Measurements from ENCODE around the gene FRAS1. TPM values are rescaled to one million over a fixed set of nuclear protein-coding genes. Genes with fewer than 3 reads are reported as not detected.

Gene FRAS1
- total RNA-seq, 1 experiment from 2014 or later = 13.1 TPM

- H3K27ac ChIP-seq = no peak overlapping the region
- no peak for TF ChIP-seq CTCF (conservative IDR thresholded peaks at IDR 0.05)
- TF ChIP-seq EZH2 (IDR thresholded peaks at IDR 0.05; ENCODE audit: low read depth) = no peak
- H3K4me3 ChIP-seq = no peak overlapping the region
- no peak overlapping the region for H2AFZ ChIP-seq
- no peak overlapping the region for H3K4me2 ChIP-seq
- CTCF ChIA-PET = no interaction called here
- no peaks in the 10 kb centered on the region for H3K9me2 ChIP-seq (ENCODE audit: insufficient read depth)
- no peaks in the 10 kb centered on the region for H3K9me3 ChIP-seq (ENCODE audit: insufficient read depth, low read depth)
- H3K79me2 ChIP-seq (ENCODE audit: low read depth) = peaks cover 34% of the 10 kb centered on the region
- intact Hi-C loops (cut with micrococcal nuclease; ENCODE audit: unreplicated experiment) = loop anchor here (10.0 kb wide), 1 partner anchor 388 kb away; no protein-coding TSS in a partner anchor
- no TSS peak for BruUV-seq (replicated peaks)
- peaks cover 19% of the 10 kb centered on the region for H3K36me3 ChIP-seq (ENCODE audit: low read depth)
- DNase-seq = no peak
- no peaks in the 10 kb centered on the region for H4K20me1 ChIP-seq (ENCODE audit: insufficient read depth)
- peaks cover 86% of the 10 kb centered on the region for H3K4me1 ChIP-seq (replicated peaks; ENCODE audit: insufficient read depth)
- peaks cover 48% of the 10 kb centered on the region; the same call in 1 of the 2 replicates for H3F3A ChIP-seq (ENCODE audit: insufficient read depth, low read depth)
- POLR2A ChIA-PET (ENCODE audit: unreplicated experiment) = no interaction called here
- no peaks in the 10 kb centered on the region for H3K27me3 ChIP-seq (ENCODE audit: insufficient read depth, low read depth)
These were observed 505.6 kb downstream of the FRAS1 start for GRCh38 chr4:78562687-78563086.

DNA sequence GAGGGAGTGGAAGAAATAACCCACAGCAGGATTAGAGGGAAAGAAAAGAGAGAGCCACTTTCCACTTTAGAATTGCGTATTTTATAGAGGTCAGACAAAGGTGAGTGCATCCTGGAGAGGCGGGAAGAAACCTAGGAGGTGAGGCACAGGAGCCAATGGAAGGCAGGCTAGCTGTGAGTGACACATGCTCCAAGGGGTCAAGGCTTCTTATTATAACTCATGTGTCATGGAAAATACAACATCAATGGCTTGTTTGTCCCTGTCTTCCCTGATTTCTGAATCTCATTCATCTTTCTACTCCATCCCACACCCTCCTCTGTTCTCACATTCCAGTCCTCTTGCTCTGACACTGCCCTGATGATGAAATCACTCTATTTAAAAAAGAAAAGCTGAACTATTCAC is 508.8 kb downstream of the FRAS1 start:
- Histone ChIP-seq H3K27ac (peak overlapping the region; percentile 79), H3F3A (ENCODE audit: insufficient read depth, low read depth) (peaks cover 65% of the 10 kb centered on the region), H3K79me2 (ENCODE audit: low read depth) (peaks cover 51% of the 10 kb centered on the region), H3K36me3 (ENCODE audit: low read depth) (peaks cover 24% of the 10 kb centered on the region), H3K27me3 (ENCODE audit: insufficient read depth, low read depth) (no peaks in the 10 kb centered on the region), H3K4me1 (replicated peaks; ENCODE audit: insufficient read depth) (peaks cover 91% of the 10 kb centered on the region), H3K4me3 (no peak overlapping the region), H3K4me2 (peak overlapping the region; percentile 48; the same call in 1 of the 2 replicates), H2AFZ (no peak overlapping the region), H4K20me1 (ENCODE audit: insufficient read depth) (no peaks in the 10 kb centered on the region), H3K9me3 (ENCODE audit: insufficient read depth, low read depth) (no peaks in the 10 kb centered on the region), H3K9me2 (ENCODE audit: insufficient read depth) (no peaks in the 10 kb centered on the region)
- CTCF ChIA-PET = interaction anchor here (0.6 kb wide), 1 partner anchor 47 kb away, joined by 3 read pairs; no protein-coding TSS in a partner anchor
- peak; percentile 42 to 77 for DNase-seq
- POLR2A ChIA-PET (ENCODE audit: unreplicated experiment) = interaction anchor here (0.6 kb wide), 2 partner anchors 11 to 32 kb away, joined by 3 to 6 read pairs; no protein-coding TSS in a partner anchor
- no TSS peak for BruUV-seq (replicated peaks)
- intact Hi-C loops (cut with micrococcal nuclease; ENCODE audit: unreplicated experiment) = loop anchor here (5.0 to 10.0 kb wide), 4 partner anchors 34 to 509 kb away; partner anchors contain the start of gene FRAS1
- TF ChIP-seq EZH2 (IDR thresholded peaks at IDR 0.05; ENCODE audit: low read depth) (no peak), CTCF (conservative IDR thresholded peaks at IDR 0.05) (no peak)

DNA sequence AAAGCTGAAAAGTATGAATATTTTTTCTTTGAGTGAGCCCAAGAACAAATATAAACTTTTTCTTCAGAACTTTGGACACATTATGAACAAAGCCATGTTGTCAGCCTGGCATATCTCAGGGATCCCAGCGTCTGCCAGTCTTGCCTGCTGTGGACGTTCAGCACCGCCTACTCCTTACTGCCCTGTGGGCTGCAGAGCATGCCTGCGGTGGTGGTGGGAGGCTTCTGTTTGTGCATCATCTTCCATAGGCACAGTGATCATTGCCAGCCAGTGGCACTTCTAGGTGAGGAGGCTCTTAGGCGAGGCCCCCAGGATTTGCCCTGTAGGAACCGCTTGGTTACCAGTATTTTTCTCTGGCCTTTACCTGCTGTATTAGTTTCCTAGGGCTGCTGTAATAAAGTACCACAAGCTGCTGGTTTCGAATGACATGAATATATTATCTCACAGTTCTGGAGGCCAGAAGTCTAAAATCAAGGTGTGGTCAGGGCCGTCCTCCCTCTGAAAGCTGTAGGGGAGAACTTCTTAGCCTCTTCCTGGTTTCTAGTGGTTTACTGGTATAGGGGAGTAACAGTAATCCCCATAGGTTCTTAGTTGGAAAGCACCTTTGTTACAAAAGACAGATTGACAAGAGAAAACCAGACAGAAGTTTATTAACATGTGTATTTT is 509.8 kb downstream of the FRAS1 start:
- DNase-seq = no peak
- ChIA-PET POLR2A (ENCODE audit: unreplicated experiment) (interaction anchor here (0.6 kb wide), 2 partner anchors 12 to 272 kb away, joined by 3 read pairs; no protein-coding TSS in a partner anchor), CTCF (no interaction called here)
- Histone ChIP-seq H3K79me2 (ENCODE audit: low read depth) (peaks cover 54% of the 10 kb centered on the region), H3K36me3 (ENCODE audit: low read depth) (peaks cover 31% of the 10 kb centered on the region), H3K27me3 (ENCODE audit: insufficient read depth, low read depth) (no peaks in the 10 kb centered on the region), H3K27ac (peak overlapping the region; percentile 79), H3K9me2 (ENCODE audit: insufficient read depth) (no peaks in the 10 kb centered on the region), H3K4me3 (no peak overlapping the region), H3K4me2 (peak overlapping the region; percentile 24), H3K4me1 (replicated peaks; ENCODE audit: insufficient read depth) (peaks cover 81% of the 10 kb centered on the region), H2AFZ (no peak overlapping the region), H4K20me1 (ENCODE audit: insufficient read depth) (no peaks in the 10 kb centered on the region), H3F3A (ENCODE audit: insufficient read depth, low read depth) (peaks cover 55% of the 10 kb centered on the region), H3K9me3 (ENCODE audit: insufficient read depth, low read depth) (no peaks in the 10 kb centered on the region)
- TF ChIP-seq EZH2 (IDR thresholded peaks at IDR 0.05; ENCODE audit: low read depth) (no peak), CTCF (conservative IDR thresholded peaks at IDR 0.05) (no peak)
- BruUV-seq (replicated peaks) = no TSS peak
- intact Hi-C loops (cut with micrococcal nuclease; ENCODE audit: unreplicated experiment) = loop anchor here (5.0 to 10.0 kb wide), 4 partner anchors 35 to 510 kb away; partner anchors contain the start of gene FRAS1
